Stimulated activated CD4-positive, alpha-beta T cell treated with anti-CD3 and anti-CD28 coated beads, Interleukin-4, amount 100 ng/mL, for 4 hours (primary cell): ENCODE results near the gene WNT2B.

Source experiments
- DNase-seq, 2 experiments: peaks; one replicate each; pipeline ENCODE4 v3.0.0-alpha.2; 2020

The WNT2B gene

GRCh38 chr1:112529301-112529700 lies 20.5 kb downstream of the WNT2B start:
- DNase-seq: no peak

GRCh38 chr1:112530832-112531231 lies 22.1 kb downstream of the WNT2B start:
- DNase-seq: no peak

- no peak for DNase-seq
Observed at GRCh38 chr1:112532064-112532463, 23.3 kb downstream of the WNT2B start.

- no peak for DNase-seq
Observed at GRCh38 chr1:112533029-112533428, 24.3 kb downstream of the WNT2B start.

GRCh38 chr1:112536561-112536960 lies 27.8 kb downstream of the WNT2B start:
- no peak for DNase-seq

GRCh38 chr1:112537456-112537855 lies 28.7 kb downstream of the WNT2B start:
- DNase-seq: no peak

- no peak for DNase-seq
Observed at GRCh38 chr1:112538883-112539282, 30.1 kb downstream of the WNT2B start.

GRCh38 chr1:112540226-112540794 lies 31.5 kb downstream of the WNT2B start:
- no peak for DNase-seq

GRCh38 chr1:112541299-112541698 lies 32.5 kb downstream of the WNT2B start:
- no peak for DNase-seq

GRCh38 chr1:112542206-112542973 lies 33.6 kb downstream of the WNT2B start:
- DNase-seq: no peak

GRCh38 chr1:112544011-112544688 lies 35.4 kb downstream of the WNT2B start:
- DNase-seq: no peak

- DNase-seq: no peak
Observed at GRCh38 chr1:112544751-112545150, 36.0 kb downstream of the WNT2B start.

GRCh38 chr1:112546076-112546475 lies 37.3 kb downstream of the WNT2B start:
- no peak for DNase-seq

- DNase-seq: no peak
Observed at GRCh38 chr1:112548547-112548946, 39.8 kb downstream of the WNT2B start.

GRCh38 chr1:112549590-112549989 lies 40.8 kb downstream of the WNT2B start:
- DNase-seq: no peak

GRCh38 chr1:112554411-112554810 lies 45.6 kb downstream of the WNT2B start:
- no peak for DNase-seq

- DNase-seq: no peak
Observed at GRCh38 chr1:112557385-112557784, 48.6 kb downstream of the WNT2B start.

GRCh38 chr1:112558634-112559033 lies 49.9 kb downstream of the WNT2B start:
- no peak for DNase-seq

- no peak for DNase-seq
Observed at GRCh38 chr1:112563341-112563740, 54.6 kb downstream of the WNT2B start.

GRCh38 chr1:112564081-112564480 lies 55.3 kb downstream of the WNT2B start:
- DNase-seq: no peak

- DNase-seq: no peak
Observed at GRCh38 chr1:112565800-112566199, 57.0 kb downstream of the WNT2B start.

GRCh38 chr1:112575154-112575804 lies 66.5 kb downstream of the WNT2B start:
- no peak for DNase-seq

- no peak for DNase-seq
Observed at GRCh38 chr1:112576240-112576639, 67.5 kb downstream of the WNT2B start.
